Panc1 (cell line): Measurements from ENCODE around the gene FAM227B. TPM values are rescaled to one million over a fixed set of nuclear protein-coding genes. Genes with fewer than 3 reads are reported as not detected.

Source experiments
- ATAC-seq: fragments of 200-7000 bp; cut with Tn5 transposase; 2 replicates; pipeline ENCODE4 v1.9.1; 2020; ENCODE audit warnings: mild to moderate bottlenecking, moderate library complexity
- BruUV-seq: library from RNA; stranded (reverse); fragments of 400-500 nt; replicated peaks from 2 replicates; lab custom pipeline; 2021; lab: Mats Ljungman, UMichigan
- CTCF ChIA-PET: fragments of 300-600 bp; sonication (Branson Sonifier 250); formaldehyde crosslinking; loops from one replicate; lab custom pipeline; 2022; ENCODE audit warnings: antibody characterized with exemption; lab: Charles Lee
- POLR2A ChIA-PET: fragments of 300-600 bp; sonication (Branson Sonifier 250); formaldehyde crosslinking; loops from one replicate; lab custom pipeline; 2022; ENCODE audit warnings: antibody characterized with exemption; lab: Charles Lee
- DNase-seq: peaks from one replicate; pipeline ENCODE4 v3.0.0-alpha.2; 2010; ENCODE audit warnings: low read depth, low spot score
- H3K27ac ChIP-seq: 2 replicates; pipeline ENCODE4 v1.5.1; 2011; ENCODE audit warnings: mild to moderate bottlenecking, low read length, inconsistent platforms
- H3K27me3 ChIP-seq: fragments of 200-500 bp; sonication (Bioruptor generic); 2 replicates; pipeline ENCODE4 v1.6.0; 2014; ENCODE audit warnings: low read length, inconsistent platforms; ENCODE audit not compliant: control insufficient read depth, insufficient read depth
- H3K36me3 ChIP-seq: fragments of 200-500 bp; sonication (Bioruptor generic); 2 replicates; pipeline ENCODE4 v1.5.1; 2014; ENCODE audit warnings: inconsistent platforms, mild to moderate bottlenecking, low read length, moderate library complexity; ENCODE audit not compliant: control insufficient read depth, insufficient read depth
- H3K4me1 ChIP-seq: 2 replicates; pipeline ENCODE4 v1.5.1; 2011; ENCODE audit warnings: inconsistent platforms, mild to moderate bottlenecking, low read length, moderate library complexity; ENCODE audit not compliant: control insufficient read depth, insufficient read depth
- H3K4me3 ChIP-seq, 2 experiments: 2 replicates each; pipeline ENCODE4 v1.5.1; 2011 to 2012; ENCODE audit warnings: low read depth in 2 of 2, low read length in 2 of 2, mild to moderate bottlenecking in 2 of 2, inconsistent platforms in 1 of 2, moderate library complexity in 1 of 2
- H3K9me3 ChIP-seq: fragments of 200-500 bp; sonication (Bioruptor generic); 2 replicates; pipeline ENCODE4 v1.5.1; 2014; ENCODE audit warnings: low read depth, mild to moderate bottlenecking, inconsistent platforms, low read length, moderate library complexity; ENCODE audit not compliant: control insufficient read depth, insufficient read depth
- CTCF ChIP-seq: fragments of 450-650 bp; IDR thresholded peaks from 2 replicates; pipeline ENCODE4 v1.5.1; 2017; ENCODE audit warnings: mild to moderate bottlenecking
- POLR2AphosphoS5 ChIP-seq: IDR thresholded peaks from 2 replicates; pipeline ENCODE4 v1.6.1; 2012; ENCODE audit warnings: mild to moderate bottlenecking, low read depth, low read length, moderate library complexity
- REST ChIP-seq, 2 experiments: IDR thresholded peaks; 2 replicates each; pipeline ENCODE4 v1.6.1; 2011 to 2012; ENCODE audit warnings: low read depth in 2 of 2, control low read depth in 1 of 2, low read length in 1 of 2, mild to moderate bottlenecking in 1 of 2, moderate library complexity in 1 of 2; ENCODE audit not compliant: insufficient read depth in 1 of 2
- SIN3A ChIP-seq: IDR thresholded peaks from 2 replicates; pipeline ENCODE4 v1.6.1; 2012; ENCODE audit warnings: low read depth, mild to moderate bottlenecking, low read length, moderate library complexity, borderline replicate concordance; ENCODE audit not compliant: insufficient read depth
- TCF7L2 ChIP-seq: IDR thresholded peaks from 2 replicates; pipeline ENCODE4 v1.6.1; 2011; ENCODE audit warnings: mild to moderate bottlenecking, low read depth, low read length, inconsistent platforms
- in situ Hi-C: cut with HindIII; loops from 2 replicates; pipeline ENCODE4 v1.10.0; 2016; ENCODE audit warnings: low sequenced_read_pairs, low pct_unique_long_range_greater_than_20kb
- intact Hi-C: fragments of 100-400 bp; cut with micrococcal nuclease; formaldehyde crosslinking; loops from one replicate; pipeline ENCODE4 v1.10.0; 2022; ENCODE audit not compliant: unreplicated experiment
- total RNA-seq: library from RNA; stranded (reverse); gene quantifications from one replicate; pipeline ENCODE4 v1.2.1, GENCODE V29; 2021; ENCODE audit not compliant: unreplicated experiment

The FAM227B gene
- total RNA-seq, 1 experiment from 2014 or later, result 1.2 TPM

GRCh38 chr15:49308686-49309085 is 311.9 kb downstream of the FAM227B start:
- Histone ChIP-seq H3K27me3 (no peaks in the 10 kb centered on the region), H3K9me3 (no peaks in the 10 kb centered on the region), H3K4me1 (no peaks in the 10 kb centered on the region), H3K36me3 (no peaks in the 10 kb centered on the region), H3K4me3 (no peak overlapping the region), H3K27ac (no peak overlapping the region)
- ATAC-seq (no peak), DNase-seq (no peak)
- TF ChIP-seq REST (IDR thresholded peaks at IDR 0.05; ENCODE audit: insufficient read depth in 1 of 2, low read depth in 2 of 2, low read length in 1 of 2) (no peak), TCF7L2 (no peak), POLR2AphosphoS5 (no peak), CTCF (no peak), SIN3A (no peak)
- POLR2A ChIA-PET, result no interaction called here
- CTCF ChIA-PET, result no interaction called here
- no TSS peak for BruUV-seq
- in situ Hi-C loops, result no loop called here
- intact Hi-C loops, result no loop called here

GRCh38 chr15:49306551-49306950 is 314.1 kb downstream of the FAM227B start:
- DNase-seq, result no peak
- CTCF ChIA-PET, result no interaction called here
- Histone ChIP-seq H3K36me3 (no peaks in the 10 kb centered on the region), H3K27ac (no peak overlapping the region), H3K4me3 (no peak overlapping the region), H3K4me1 (no peaks in the 10 kb centered on the region), H3K9me3 (no peaks in the 10 kb centered on the region), H3K27me3 (no peaks in the 10 kb centered on the region)
- in situ Hi-C loops (no loop called here), intact Hi-C loops (no loop called here)
- ATAC-seq, result no peak
- POLR2A ChIA-PET, result interaction anchor here (0.7 kb wide), 1 partner anchor 505 kb away, joined by 3 read pairs; no protein-coding TSS in a partner anchor
- no TSS peak for BruUV-seq
- TF ChIP-seq POLR2AphosphoS5, result no peak
- no peak for TF ChIP-seq CTCF
- no peak for TF ChIP-seq REST (IDR thresholded peaks at IDR 0.05; ENCODE audit: insufficient read depth in 1 of 2, low read depth in 2 of 2, low read length in 1 of 2)
- TF ChIP-seq TCF7L2, result no peak
- no peak for TF ChIP-seq SIN3A
